EH (cell line): ENCODE measurements around the gene LAMTOR2.

ENCODE experiments used
- DNase-seq: peaks from one replicate; pipeline ENCODE4 v3.0.0-alpha.2; 2015; ENCODE audit warnings: low read depth

The LAMTOR2 gene

GRCh38 chr1:156076609-156077429 lies 22.2 kb downstream of the LAMTOR2 start:
- DNase-seq, result peak; percentile 71

- no peak for DNase-seq
Observed at GRCh38 chr1:156077430-156077760, 22.8 kb downstream of the LAMTOR2 start.

GRCh38 chr1:156078728-156079127 lies 24.1 kb downstream of the LAMTOR2 start:
- DNase-seq, result no peak

- no peak for DNase-seq
Observed at GRCh38 chr1:156079762-156080161, 25.2 kb downstream of the LAMTOR2 start.

- no peak for DNase-seq
Observed at GRCh38 chr1:156080241-156080862, 25.8 kb downstream of the LAMTOR2 start.

GRCh38 chr1:156080863-156081179 lies 26.2 kb downstream of the LAMTOR2 start:
- DNase-seq, result no peak

GRCh38 chr1:156081180-156081916 lies 26.8 kb downstream of the LAMTOR2 start:
- peak; percentile 50 for DNase-seq

GRCh38 chr1:156081917-156082308 lies 27.3 kb downstream of the LAMTOR2 start:
- no peak for DNase-seq

- peak; percentile 74 for DNase-seq
Observed at GRCh38 chr1:156082309-156083091, 27.9 kb downstream of the LAMTOR2 start, which contains the start of gene MEX3A. Gene MEX3A, minus strand, starts transcription at chr1:156082465. Its CDS starts 467 bp downstream, at chr1:156081998.

GRCh38 chr1:156083800-156084790 lies 29.5 kb downstream of the LAMTOR2 start:
- DNase-seq, result no peak

- peak; percentile 56 for DNase-seq
Observed at GRCh38 chr1:156086256-156086662, 31.7 kb downstream of the LAMTOR2 start.

GRCh38 chr1:156089704-156090103 lies 35.1 kb downstream of the LAMTOR2 start:
- no peak for DNase-seq

GRCh38 chr1:156090138-156090839 lies 35.7 kb downstream of the LAMTOR2 start:
- no peak for DNase-seq

GRCh38 chr1:156090840-156091188 lies 36.2 kb downstream of the LAMTOR2 start:
- DNase-seq, result peak; percentile 79

- DNase-seq, result no peak
Observed at GRCh38 chr1:156091610-156092009, 37.0 kb downstream of the LAMTOR2 start.

- no peak for DNase-seq
Observed at GRCh38 chr1:156095906-156096508, 41.4 kb downstream of the LAMTOR2 start.

- DNase-seq, result peak; percentile 88
Observed at GRCh38 chr1:156096640-156097391, 42.2 kb downstream of the LAMTOR2 start.

- DNase-seq, result no peak
Observed at GRCh38 chr1:156097499-156098178, 43.1 kb downstream of the LAMTOR2 start.

- no peak for DNase-seq
Observed at GRCh38 chr1:156098784-156099183, 44.2 kb downstream of the LAMTOR2 start.
